Fibroblast of mammary gland (primary cell): ENCODE results near the gene NUDT6.
A peak's percentile ranks its signal among the peaks of the same experiment; 100 is the strongest.
"Not testable (repeated sequence)": the region's sequence is repeated elsewhere in the genome, so short reads cannot be mapped to it uniquely, and the experiment has no call there.

Experiments used
- DNase-seq: peaks from one replicate; pipeline ENCODE4 v3.0.0-alpha.2; 2010; ENCODE audit warnings: low read depth
- H3K4me3 ChIP-seq: 2 replicates; pipeline ENCODE4 v1.5.1; 2011; ENCODE audit warnings: low read depth, mild to moderate bottlenecking, low read length, moderate library complexity; ENCODE audit not compliant: control insufficient read depth
- CTCF ChIP-seq: conservative IDR thresholded peaks from 2 replicates; pipeline ENCODE4 v1.5.1; 2011; ENCODE audit warnings: low read depth, low read length, inconsistent platforms; ENCODE audit not compliant: control insufficient read depth, insufficient read depth

NUDT6 gene

GRCh38 chr4:122959981-122960610 is 37.7 kb upstream of the NUDT6 start:
- no peak for TF ChIP-seq CTCF
- DNase-seq, result peak; percentile 7
- H3K4me3 ChIP-seq, result no peak overlapping the region

- no peak for DNase-seq
- TF ChIP-seq CTCF, result no peak
- no peak overlapping the region for H3K4me3 ChIP-seq
These were observed 37.0 kb upstream of the NUDT6 start for GRCh38 chr4:122959441-122959840.

GRCh38 chr4:122958505-122958904 is 36.1 kb upstream of the NUDT6 start:
- no peak for TF ChIP-seq CTCF
- H3K4me3 ChIP-seq, result no peak overlapping the region
- no peak for DNase-seq

- H3K4me3 ChIP-seq, result no peak overlapping the region
- no peak for DNase-seq
- no peak for TF ChIP-seq CTCF
These were observed 31.5 kb upstream of the NUDT6 start for GRCh38 chr4:122953924-122954323.

- TF ChIP-seq CTCF, result no peak
- no peak for DNase-seq
- no peak overlapping the region for H3K4me3 ChIP-seq
These were observed 29.6 kb upstream of the NUDT6 start for GRCh38 chr4:122952028-122952427.

GRCh38 chr4:122948671-122949070 is 26.3 kb upstream of the NUDT6 start:
- DNase-seq, result no peak
- H3K4me3 ChIP-seq, result no peak overlapping the region
- TF ChIP-seq CTCF, result no peak

GRCh38 chr4:122946142-122946541 is 23.7 kb upstream of the NUDT6 start:
- H3K4me3 ChIP-seq, result no peak overlapping the region
- no peak for TF ChIP-seq CTCF
- no peak for DNase-seq

- H3K4me3 ChIP-seq, DNase-seq: not testable (repeated sequence)
These were observed 22.7 kb upstream of the NUDT6 start for GRCh38 chr4:122945136-122945535.
